GM12878 (cell line): ENCODE data around the gene KRT31. TPM values are rescaled to one million over a fixed set of nuclear protein-coding genes. Genes with fewer than 3 reads are reported as not detected.

Experiments
- ATAC-seq: fragments of 200-7000 bp; cut with Tn5 transposase; 3 replicates; pipeline ENCODE4 v1.9.1; 2020; ENCODE audit warnings: mild to moderate bottlenecking, moderate library complexity
- BruUV-seq: library from RNA; stranded (reverse); fragments of 400-500 nt; replicated peaks from 2 replicates; lab custom pipeline; 2021; lab: Mats Ljungman, UMichigan
- CTCF ChIA-PET: fragments of 300-600 bp; sonication (Branson Sonifier 250); formaldehyde crosslinking; extraction: SDS; loops from one replicate; lab custom pipeline; 2021; ENCODE audit warnings: inconsistent platforms; lab: Yijun Ruan, JAX
- POLR2A ChIA-PET: fragments of 350-600 bp; formaldehyde crosslinking; extraction: SDS; loops from one replicate; lab custom pipeline; 2021; ENCODE audit warnings: inconsistent platforms; lab: Charles Lee
- RAD21 ChIA-PET: fragments of 300-600 bp; sonication (Branson Sonifier 250); formaldehyde crosslinking; loops from one replicate; lab custom pipeline; 2023; ENCODE audit warnings: antibody characterized with exemption; ENCODE audit not compliant: unreplicated experiment; lab: Charles Lee
- SMC1A ChIA-PET: fragments of 300-600 bp; sonication (Branson Sonifier 250); formaldehyde crosslinking; loops from one replicate; lab custom pipeline; 2023; ENCODE audit not compliant: unreplicated experiment, uncharacterized antibody; lab: Charles Lee
- DNase-seq: peaks from one replicate; pipeline ENCODE4 v3.0.0-alpha.2; 2011; ENCODE audit warnings: low read depth, low spot score
- FAIRE-seq: peaks from 3 replicates; lab custom pipeline; 2011; peaks lifted over from hg19 to GRCh38; lab: Jason Lieb, UNC
- H2AFZ ChIP-seq: 2 replicates; pipeline ENCODE4 v1.6.0; 2011; ENCODE audit warnings: low read depth, low read length, control low read depth; ENCODE audit not compliant: control insufficient read depth
- H3K27ac ChIP-seq: 2 replicates; pipeline ENCODE4 v1.5.1; 2011; ENCODE audit warnings: control low read depth; ENCODE audit not compliant: control insufficient read depth, insufficient read depth
- H3K27me3 ChIP-seq, 2 experiments: replicated peaks in 1 of 2; 2 replicates each; pipeline versions ENCODE4 v1.6.0 to v1.6.1; 2011; ENCODE audit warnings: low read length in 1 of 2; ENCODE audit not compliant: control insufficient read depth in 2 of 2, insufficient read depth in 2 of 2
- H3K36me3 ChIP-seq, 2 experiments: 2 replicates each; pipeline ENCODE4 v1.5.1; 2011; ENCODE audit warnings: low read length in 1 of 2; ENCODE audit not compliant: control insufficient read depth in 2 of 2, insufficient read depth in 2 of 2
- H3K4me1 ChIP-seq: 2 replicates; pipeline ENCODE4 v1.6.1; 2011; ENCODE audit warnings: mild to moderate bottlenecking, low read length, moderate library complexity, mixed read lengths; ENCODE audit not compliant: control insufficient read depth, insufficient read depth
- H3K4me2 ChIP-seq: 2 replicates; pipeline ENCODE4 v1.6.0; 2011; ENCODE audit warnings: control low read depth; ENCODE audit not compliant: control insufficient read depth, insufficient read depth
- H3K4me3 ChIP-seq: fragments of 200-600 bp; sonication (generic); 2 replicates; pipeline ENCODE4 v1.5.1; 2016
- H3K79me2 ChIP-seq: 2 replicates; pipeline ENCODE4 v1.6.0; 2011; ENCODE audit warnings: low read length; ENCODE audit not compliant: control insufficient read depth, insufficient read depth
- H3K9ac ChIP-seq: 2 replicates; pipeline ENCODE4 v1.8.0; 2011; ENCODE audit warnings: low read length, control low read depth, mixed read lengths; ENCODE audit not compliant: control insufficient read depth, insufficient read depth
- H3K9me3 ChIP-seq: replicated peaks from 3 replicates; pipeline ENCODE4 v1.5.1; 2011; ENCODE audit warnings: mild to moderate bottlenecking, low read length; ENCODE audit not compliant: control insufficient read depth, insufficient read depth
- H4K20me1 ChIP-seq: 2 replicates; pipeline ENCODE4 v1.6.0; 2011; ENCODE audit not compliant: control insufficient read depth, insufficient read depth
- ATF7 ChIP-seq: fragments of 450-650 bp; IDR thresholded peaks from 2 replicates; pipeline ENCODE4 v1.6.1; 2016; ENCODE audit warnings: low read depth, mild to moderate bottlenecking
- CBX3 ChIP-seq: fragments of 200-600 bp; sonication (generic); IDR thresholded peaks from 2 replicates; pipeline ENCODE4 v1.6.1; 2016; ENCODE audit warnings: low read depth, borderline replicate concordance
- CHD4 ChIP-seq: fragments of 200-600 bp; sonication (generic); IDR thresholded peaks from 2 replicates; pipeline ENCODE4 v1.6.1; 2016; ENCODE audit warnings: mild to moderate bottlenecking
- FOXM1 ChIP-seq: IDR thresholded peaks from 2 replicates; pipeline ENCODE4 v1.6.1; 2012; ENCODE audit warnings: low read depth, mild to moderate bottlenecking, inconsistent platforms, low read length, moderate library complexity
- JUNB ChIP-seq: IDR thresholded peaks from 2 replicates; pipeline ENCODE4 v1.6.1; 2016; ENCODE audit warnings: antibody characterized with exemption, mild to moderate bottlenecking
- JUND ChIP-seq: IDR thresholded peaks from 2 replicates; pipeline ENCODE4 v1.6.1; 2012; ENCODE audit warnings: low read depth, mild to moderate bottlenecking, low read length, improper control_type of control experiment, moderate library complexity
- MEF2A ChIP-seq: IDR thresholded peaks from 2 replicates; pipeline ENCODE4 v1.6.1; 2011; ENCODE audit warnings: low read depth, mild to moderate bottlenecking, low read length, moderate library complexity; ENCODE audit not compliant: insufficient read depth
- MYB ChIP-seq: fragments of 150-350 bp; IDR thresholded peaks from 2 replicates; pipeline ENCODE4 v1.6.1; 2014; ENCODE audit warnings: mild to moderate bottlenecking, low read depth, low read length, borderline replicate concordance
- NR2C2 ChIP-seq: IDR thresholded peaks from 2 replicates; pipeline ENCODE4 v1.6.1; 2011; ENCODE audit warnings: borderline replicate concordance, low read depth; ENCODE audit not compliant: control insufficient read depth, insufficient read length
- PBX3 ChIP-seq: IDR thresholded peaks from 2 replicates; pipeline ENCODE4 v1.6.1; 2011; ENCODE audit warnings: mild to moderate bottlenecking, low read depth, low read length, moderate library complexity; ENCODE audit not compliant: insufficient replicate concordance
- RELB ChIP-seq: fragments of 450-650 bp; IDR thresholded peaks from 2 replicates; pipeline ENCODE4 v1.6.1; 2017; ENCODE audit warnings: low read depth, mild to moderate bottlenecking, moderate library complexity
- SMC3 ChIP-seq: IDR thresholded peaks from 2 replicates; pipeline ENCODE4 v1.6.1; 2011; ENCODE audit warnings: low read length, improper control_type of control experiment, borderline replicate concordance
- TCF3 ChIP-seq: IDR thresholded peaks from 2 replicates; pipeline ENCODE4 v1.6.1; 2012; ENCODE audit warnings: low read depth, mild to moderate bottlenecking, low read length, borderline replicate concordance; ENCODE audit not compliant: insufficient read depth
- WGBS: methylation state at CpG from one replicate; pipeline ENCODE4 v1.1.6; 2016; ENCODE audit warnings: low lambda C conversion rate; ENCODE audit not compliant: insufficient replicate concordance, insufficient coverage; ENCODE audit errors: missing lambda C conversion rate; 5-methylcytosine and 5-hydroxymethylcytosine counted together
- in situ Hi-C: fragments of 300-500 bp; cut with MboI; formaldehyde crosslinking; loops from 9 replicates; pipeline ENCODE4 v1.14.3; 2018; ENCODE audit warnings: mixed read lengths
- intact Hi-C: fragments of 100-400 bp; cut with micrococcal nuclease; formaldehyde crosslinking; loops from one replicate; pipeline ENCODE4 v1.14.2; 2022; ENCODE audit not compliant: unreplicated experiment
- polyA plus RNA-seq, 11 experiments: library from polyadenylated mRNA; depleted of rRNA in 4 of 11; unstranded in 6 of 11; stranded (reverse) in 5 of 11; fragments of >200 nt; fragmentation: Nextera tagmentation in 4 of 11; fragmentation: Illumina TruSeq in 1 of 11; extraction: Ambion mirVana in 4 of 11; extraction: Trizol in 1 of 11; gene quantifications; 1 replicate in 1 of 11; 2 replicates in 10 of 11; pipeline versions ENCODE4 v1.2.1 to v1.2.3, GENCODE V29; 2011 to 2016; ENCODE audit warnings: inconsistent platforms in 2 of 11, missing spikeins in 2 of 11, low read depth in 1 of 11
- total RNA-seq, 4 experiments: library from RNA; depleted of rRNA in 3 of 4; stranded (reverse); fragments of >200 nt in 3 of 4; fragmentation: Illumina TruSeq in 1 of 4; extraction: Trizol in 1 of 4; gene quantifications; 2 replicates each; pipeline versions ENCODE4 v1.2.1 to v1.2.3, GENCODE V29; 2013 to 2021

Gene KRT31
- total and polyA plus RNA-seq, 10 of the 15 experiments (the other 5 are each of a cell fraction or from before 2014, with no cell fraction given), result not detected

- TF ChIP-seq MYB, result no peak
These were observed 4.8 kb upstream of the KRT31 start (continued) for GRCh38 chr17:41402161-41402560.

GRCh38 chr17:41396340-41396739 is 1.1 kb downstream of the KRT31 start:
- ChIA-PET POLR2A (no interaction called here), RAD21 (no interaction called here), CTCF (no interaction called here), SMC1A (interaction anchor here (0.6 kb wide), 1 partner anchor 163 kb away, joined by 3 read pairs; no protein-coding TSS in a partner anchor)
- no peak overlapping the region for H2AFZ ChIP-seq
- no peak for FAIRE-seq
- H3K4me3 ChIP-seq, result no peak overlapping the region
- no peaks in the 10 kb centered on the region for H3K36me3 ChIP-seq
- no peaks in the 10 kb centered on the region for H3K4me1 ChIP-seq
- in situ Hi-C loops (no loop called here), intact Hi-C loops (no loop called here)
- no peaks in the 10 kb centered on the region for H3K79me2 ChIP-seq
- WGBS, result 60% methylated on average over 7 of the region's 7 CpGs
- peaks cover 0 to 6% of the 10 kb centered on the region in 2 experiments; a peak in 2 of 4 replicates for H3K27me3 ChIP-seq
- H3K27ac ChIP-seq, result no peak overlapping the region
- H4K20me1 ChIP-seq, result no peaks in the 10 kb centered on the region
- no peak for ATAC-seq
- H3K4me2 ChIP-seq, result no peak overlapping the region
- BruUV-seq, result no TSS peak
- H3K9me3 ChIP-seq, result no peaks in the 10 kb centered on the region
- TF ChIP-seq JUND (no peak), MEF2A (no peak), FOXM1 (no peak), CBX3 (no peak), ATF7 (no peak), CHD4 (no peak), SMC3 (no peak), JUNB (no peak), PBX3 (no peak), TCF3 (no peak), NR2C2 (no peak), RELB (no peak)
- DNase-seq, result no peak
- H3K9ac ChIP-seq, result no peak overlapping the region
